ENCODE measurements around the gene SSU72.
"Not testable (repeated sequence)": the region's sequence is repeated elsewhere in the genome, so short reads cannot be mapped to it uniquely, and the experiment has no call there.

The SSU72 gene

DNA sequence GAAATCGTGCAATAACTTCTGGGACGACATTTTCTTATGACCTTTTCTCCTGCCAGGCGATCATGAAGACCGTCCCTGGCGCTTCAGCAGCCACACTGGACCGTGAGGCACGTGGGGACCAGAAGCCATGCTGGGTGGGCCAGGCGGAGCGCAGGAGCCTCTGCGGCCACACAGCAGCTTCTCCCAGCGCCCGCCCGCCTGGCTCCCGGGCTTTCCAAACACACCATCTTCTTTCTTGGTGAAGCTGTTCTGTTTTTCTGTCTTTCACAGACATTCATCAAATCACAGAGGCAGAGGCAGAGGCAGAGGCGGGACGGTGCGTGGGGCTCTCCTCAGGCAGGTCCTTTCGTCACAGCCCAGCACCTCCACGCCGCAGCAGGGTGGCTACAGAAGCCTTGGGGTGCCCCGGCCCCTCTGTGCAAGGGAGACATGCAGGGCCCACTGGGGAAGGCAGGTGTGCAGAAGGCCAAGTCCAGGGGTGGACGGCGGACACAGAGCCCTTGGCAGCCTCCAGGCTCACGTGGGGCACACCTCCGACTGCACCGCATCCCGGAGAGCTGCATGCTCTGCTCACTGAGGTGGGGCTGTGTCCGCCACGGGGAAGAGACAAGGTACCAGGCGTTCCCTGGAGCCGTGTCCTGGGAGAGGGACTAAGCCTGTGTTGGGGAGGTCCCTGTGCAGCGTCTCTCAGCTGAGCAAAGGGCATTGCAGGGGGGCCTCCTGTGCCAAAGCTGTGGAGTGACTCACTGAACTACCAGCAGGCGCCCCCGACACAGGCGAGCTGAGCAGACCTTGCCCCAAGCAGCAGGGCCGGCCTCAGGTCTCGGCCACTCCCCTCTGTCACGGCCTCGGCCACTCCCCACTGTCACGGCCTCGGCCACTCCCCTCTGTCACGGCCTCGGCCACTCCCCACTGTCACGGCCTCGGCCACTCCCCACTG is 31.6 kb downstream of the SSU72 start:
- no peak for DNase-seq (ENCODE audit: low read depth, low spot score)

DNA sequence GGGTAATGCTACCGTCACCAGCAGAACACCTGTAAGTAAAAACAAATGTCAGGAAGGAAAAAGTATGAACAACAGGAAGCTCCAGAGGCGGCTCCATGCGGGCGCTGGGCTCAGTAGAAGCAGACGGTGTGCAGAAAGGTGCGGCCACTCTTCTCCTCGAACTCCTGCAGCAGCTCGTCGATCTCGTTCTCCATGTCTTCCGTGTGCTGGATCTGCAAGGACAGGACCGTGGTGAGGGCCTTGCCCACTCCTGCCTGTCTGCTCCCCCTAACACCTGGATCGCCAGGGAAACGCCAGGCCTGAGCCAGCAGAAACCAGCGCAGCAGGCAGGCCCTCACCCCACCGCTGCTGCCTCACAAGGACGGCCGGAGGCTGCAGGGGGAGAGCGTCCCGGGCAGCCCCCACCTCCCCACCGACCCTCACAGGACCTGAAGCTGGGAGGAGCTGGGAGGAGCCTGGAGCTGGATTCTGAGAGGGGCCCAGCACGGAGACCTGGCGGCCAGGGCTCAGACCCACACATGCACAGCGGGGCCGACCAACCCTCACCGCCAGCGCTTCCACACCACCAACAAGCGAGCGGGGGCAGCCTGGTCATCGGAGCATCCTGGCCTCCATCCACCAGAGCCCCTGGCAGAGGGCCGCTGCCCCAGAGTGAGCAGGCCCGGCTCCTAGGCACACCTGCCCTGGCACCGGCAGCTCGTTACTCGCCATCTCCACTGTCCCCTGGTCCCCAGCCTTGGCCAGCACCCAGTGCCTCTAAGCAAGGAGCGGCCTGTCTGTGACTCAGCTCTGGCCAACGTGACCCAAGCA is 32.5 kb downstream of the SSU72 start:
- no peak for DNase-seq (ENCODE audit: low read depth, low spot score)

DNA sequence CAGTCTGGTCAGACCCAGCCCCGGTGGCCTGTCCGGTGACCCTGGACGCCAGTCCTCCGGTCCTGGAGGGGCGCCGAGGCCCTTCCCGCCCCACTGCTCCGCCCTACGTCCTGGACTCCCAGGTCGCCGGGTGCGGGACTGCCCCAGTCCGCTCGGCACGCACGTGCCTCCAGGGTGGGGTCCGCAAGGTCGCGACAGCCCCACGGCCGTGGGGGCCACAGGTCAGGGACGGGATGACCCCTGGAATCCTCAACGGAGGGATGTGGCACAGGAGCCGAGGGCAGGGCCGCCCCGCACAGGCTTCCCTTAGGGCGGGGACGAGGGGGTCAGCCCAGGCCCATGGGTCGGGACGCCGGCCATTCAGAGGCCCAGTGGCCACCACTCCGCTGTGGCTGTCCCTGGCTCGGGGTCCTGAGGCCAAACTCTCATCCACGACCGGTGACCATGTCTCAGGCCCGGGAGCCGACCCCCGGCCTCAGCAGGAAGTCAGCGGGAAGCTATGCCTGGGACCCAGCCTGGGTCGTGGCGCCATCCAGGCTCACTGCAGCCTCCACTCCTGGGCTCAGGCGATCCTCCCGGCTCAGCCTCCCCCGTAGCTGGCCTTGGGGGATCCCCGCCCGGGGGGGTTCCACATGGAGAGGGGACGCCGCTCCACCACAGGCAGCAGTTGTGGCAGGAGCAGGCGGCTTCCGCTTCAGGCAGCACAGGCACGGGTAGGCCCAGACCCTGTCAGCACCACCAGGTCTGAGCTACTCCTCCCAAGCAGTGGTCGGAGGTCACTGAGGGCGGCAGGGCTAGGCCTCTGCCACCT is 33.6 kb downstream of the SSU72 start:
- no peak for DNase-seq (ENCODE audit: low read depth, low spot score)

DNA sequence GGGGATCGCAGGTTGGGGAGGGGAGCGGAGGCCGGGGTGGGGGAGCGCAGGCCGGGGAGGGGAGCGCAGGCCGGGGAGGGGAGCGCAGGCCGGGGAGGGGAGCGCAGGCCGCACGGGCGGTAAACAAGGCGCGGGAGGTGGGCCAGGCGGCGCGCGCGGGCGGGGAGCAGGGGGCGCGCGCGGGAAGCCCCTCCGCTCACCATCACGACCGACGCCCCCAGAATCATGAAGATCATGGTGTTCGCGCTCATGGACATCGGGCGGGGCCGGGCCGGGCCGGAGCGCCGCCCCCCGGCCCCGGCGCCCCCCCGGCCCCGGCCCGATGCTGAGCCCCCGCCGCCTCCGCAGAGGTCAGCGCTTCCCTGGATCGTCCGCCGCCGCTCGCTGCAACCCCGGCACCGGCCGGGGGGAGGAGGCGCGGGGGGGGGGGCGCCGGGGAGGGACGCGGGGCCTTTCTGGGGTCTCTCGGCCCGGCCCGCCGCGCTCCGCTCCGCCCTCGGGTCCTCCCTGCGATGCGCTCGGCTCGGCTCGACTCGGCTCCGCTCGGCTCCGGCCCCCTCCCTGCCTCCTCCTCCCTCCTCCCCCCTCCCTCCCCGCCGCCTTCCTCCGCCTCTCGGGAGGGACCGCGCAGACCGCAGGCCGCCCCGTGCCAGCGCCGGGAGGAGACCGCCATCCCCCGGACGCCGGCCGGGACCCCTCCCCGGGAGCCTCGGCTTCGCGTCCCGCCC is 34.4 kb downstream of the SSU72 start, which contains the start of gene TMEM240:
TMEM240 (minus strand) TSS at position 535 of the 728 bp plus-strand sequence; CDS start at position 257, 278 bp downstream.
- peak; percentile 31 for DNase-seq (ENCODE audit: low read depth, low spot score)

DNA sequence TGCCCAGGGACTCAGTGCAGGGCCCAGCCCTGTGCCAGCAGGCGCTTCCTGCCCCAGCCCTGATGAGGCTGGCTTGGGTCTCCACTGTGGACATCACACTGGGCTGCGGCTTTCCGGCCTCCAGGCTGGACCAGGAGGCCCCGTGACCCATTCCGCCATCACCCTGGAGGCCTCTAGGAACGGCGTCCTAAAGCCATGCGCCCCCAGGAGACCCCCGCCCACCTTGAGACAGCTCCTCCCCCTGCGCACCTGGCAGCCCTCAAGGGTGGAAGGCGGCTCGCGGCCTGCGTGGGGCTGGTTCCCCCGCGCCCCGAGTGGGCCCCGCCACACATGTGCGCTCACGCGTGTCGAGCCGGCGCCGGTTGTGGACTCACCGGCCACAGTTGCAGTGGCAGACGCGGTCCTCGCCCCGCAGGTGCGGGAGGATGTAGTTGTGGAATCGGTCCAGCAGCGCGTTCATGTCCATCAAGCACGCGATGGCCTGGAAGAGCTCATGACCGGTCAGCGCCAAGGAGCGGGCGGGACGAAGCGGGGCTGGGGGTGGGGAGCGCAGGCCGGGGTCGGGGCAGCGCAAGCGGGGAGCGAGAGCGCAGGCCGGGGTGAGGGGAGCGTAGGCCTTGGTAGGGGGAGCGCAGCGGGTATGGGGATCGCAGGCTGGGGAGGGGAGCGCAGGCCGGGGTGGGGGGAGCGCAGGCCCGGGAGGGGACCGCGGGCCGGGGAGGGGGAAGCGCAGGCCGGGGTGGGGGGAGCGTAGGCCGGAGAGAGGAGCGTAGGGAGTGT is 35.2 kb downstream of the SSU72 start:
- no peak for DNase-seq (ENCODE audit: low read depth, low spot score)

DNA sequence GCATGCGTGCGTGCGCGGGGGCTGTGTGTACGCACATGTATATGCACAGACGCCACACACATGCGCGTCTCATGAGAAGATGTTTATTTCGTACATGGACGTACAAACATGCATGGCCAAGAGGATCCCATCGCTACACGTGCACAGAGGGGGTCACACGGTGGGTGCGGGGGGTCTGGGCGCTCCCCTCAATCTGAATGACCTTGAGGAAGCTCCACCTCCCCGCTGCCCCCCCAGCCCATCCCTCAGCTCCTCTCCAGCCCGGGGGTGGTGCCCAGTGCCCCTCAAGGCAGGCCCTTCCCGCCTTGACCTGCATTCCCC is 35.7 kb downstream of the SSU72 start:
- no peak for DNase-seq (ENCODE audit: low read depth, low spot score)

DNA sequence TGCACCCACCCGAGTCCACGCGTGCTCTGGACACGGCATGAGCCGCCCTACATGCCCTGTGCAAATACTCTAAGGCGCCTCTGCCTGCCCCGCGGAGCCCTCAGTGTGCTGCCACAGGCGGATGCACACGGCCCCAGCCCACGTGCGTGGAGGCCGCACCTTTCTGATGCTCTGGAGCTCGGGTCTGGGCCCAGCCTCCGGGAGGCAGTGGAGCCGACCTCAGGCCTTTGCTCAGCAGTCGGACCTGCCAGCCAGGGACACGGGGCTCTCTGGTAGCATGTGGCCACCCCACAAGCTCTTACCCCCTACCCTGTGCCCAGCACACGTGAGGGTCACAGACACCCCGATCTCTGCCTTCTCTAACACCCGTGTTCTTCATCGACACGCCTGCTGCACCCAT is 36.3 kb downstream of the SSU72 start:
- no peak for DNase-seq (ENCODE audit: low read depth, low spot score)

DNA sequence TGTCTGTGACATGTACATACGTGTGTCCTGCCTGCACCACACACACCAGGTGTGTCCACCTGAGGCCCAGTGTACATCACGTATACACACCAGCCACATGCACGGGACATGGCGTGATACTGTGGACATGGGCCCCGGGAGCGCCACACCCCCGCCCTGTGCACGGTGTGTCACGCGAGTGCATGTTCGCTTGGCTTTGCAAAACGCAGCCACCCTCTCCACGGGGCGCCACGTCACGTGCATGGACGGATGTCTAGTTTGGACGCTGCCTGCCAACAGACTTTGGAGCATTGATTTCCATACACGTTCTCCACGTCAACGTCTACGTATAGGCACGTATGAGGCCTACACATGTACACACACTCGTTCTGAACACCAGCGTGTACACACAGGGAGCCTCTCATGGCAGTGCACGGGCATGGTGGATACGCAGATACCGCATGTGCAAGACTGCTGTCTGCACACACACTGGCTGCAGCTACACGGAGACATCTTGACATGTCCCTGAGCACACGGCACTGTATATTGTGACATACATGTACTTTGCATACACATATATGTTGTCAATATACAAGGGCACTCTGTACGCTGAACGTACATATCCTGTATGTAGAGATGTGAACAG is 36.9 kb downstream of the SSU72 start:
- no peak for DNase-seq (ENCODE audit: low read depth, low spot score)

DNA sequence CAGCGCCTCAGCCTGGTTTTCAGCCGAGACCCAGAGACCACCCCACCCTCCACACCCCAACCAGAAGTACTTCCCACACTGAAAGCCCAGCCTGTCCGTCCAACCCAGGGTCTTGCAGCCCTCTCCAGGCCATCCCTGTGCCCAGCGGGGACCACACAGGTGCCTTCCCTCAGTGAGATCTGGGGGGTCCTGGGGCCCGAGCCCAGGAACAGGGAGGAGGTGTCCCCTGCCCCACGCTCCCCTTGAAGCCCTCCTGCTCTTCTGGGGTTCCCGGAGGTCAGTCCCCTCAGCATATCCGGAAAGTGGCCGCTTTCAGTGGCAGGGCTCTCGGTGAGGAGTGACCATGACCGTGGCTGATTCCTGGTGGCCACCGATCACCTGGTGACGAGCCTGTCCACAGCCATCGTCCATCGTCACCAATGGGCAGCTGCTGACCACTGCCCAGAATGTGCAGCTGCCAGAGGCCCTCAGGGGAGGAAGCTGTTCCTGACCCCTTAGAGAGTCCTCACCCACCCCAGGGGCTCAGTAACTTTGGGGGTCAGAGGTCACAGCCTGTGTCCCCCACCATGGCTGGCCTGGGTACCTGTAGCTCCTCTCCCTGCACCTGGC is 37.6 kb downstream of the SSU72 start:
- no peak for DNase-seq (ENCODE audit: low read depth, low spot score)

DNA sequence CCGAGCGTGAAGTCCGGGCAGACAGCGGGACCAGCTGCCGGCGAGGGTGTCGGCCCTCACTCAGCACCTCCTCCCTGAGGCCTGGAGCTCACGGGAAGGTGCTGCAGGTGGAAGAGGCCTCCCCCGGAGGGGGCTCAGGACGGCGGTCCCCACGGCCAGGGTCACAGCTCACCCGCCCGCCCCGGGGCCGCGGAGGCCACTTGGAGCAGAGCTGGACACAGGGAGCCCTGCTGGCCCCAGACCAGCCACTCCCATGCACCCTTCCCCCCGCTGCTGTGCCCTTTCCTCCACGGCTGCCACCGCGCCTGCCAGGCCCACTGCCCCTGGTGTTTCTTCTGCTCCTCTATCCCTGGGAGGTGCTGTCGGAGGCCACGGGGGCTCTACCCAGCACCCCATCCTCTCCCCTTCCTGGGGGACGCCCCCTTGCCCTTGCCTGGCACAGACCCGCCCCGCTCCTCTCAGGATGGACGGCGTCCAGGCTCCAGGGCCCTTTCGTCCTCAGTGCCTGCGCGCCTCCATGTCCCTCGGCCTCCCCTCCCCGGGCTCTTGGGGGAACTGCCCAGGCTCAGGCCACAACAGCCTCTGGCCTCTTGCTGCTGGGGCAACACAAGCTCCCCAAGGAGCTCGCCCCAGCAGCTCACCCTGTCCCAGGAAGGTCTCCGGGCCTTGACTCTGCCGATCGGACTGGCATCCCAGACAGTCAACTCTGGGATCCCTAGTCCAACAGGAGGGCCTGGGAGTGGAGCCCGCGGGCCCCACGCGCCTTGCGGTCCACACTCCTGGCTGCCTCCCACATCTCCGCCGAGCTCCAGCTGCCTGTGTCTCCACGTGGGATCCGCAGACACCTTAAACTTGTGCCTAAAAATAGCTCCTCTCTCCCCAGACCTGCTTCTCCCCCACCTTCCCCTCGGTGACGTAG is 38.4 kb downstream of the SSU72 start:
- no peak for DNase-seq (ENCODE audit: low read depth, low spot score)

DNA sequence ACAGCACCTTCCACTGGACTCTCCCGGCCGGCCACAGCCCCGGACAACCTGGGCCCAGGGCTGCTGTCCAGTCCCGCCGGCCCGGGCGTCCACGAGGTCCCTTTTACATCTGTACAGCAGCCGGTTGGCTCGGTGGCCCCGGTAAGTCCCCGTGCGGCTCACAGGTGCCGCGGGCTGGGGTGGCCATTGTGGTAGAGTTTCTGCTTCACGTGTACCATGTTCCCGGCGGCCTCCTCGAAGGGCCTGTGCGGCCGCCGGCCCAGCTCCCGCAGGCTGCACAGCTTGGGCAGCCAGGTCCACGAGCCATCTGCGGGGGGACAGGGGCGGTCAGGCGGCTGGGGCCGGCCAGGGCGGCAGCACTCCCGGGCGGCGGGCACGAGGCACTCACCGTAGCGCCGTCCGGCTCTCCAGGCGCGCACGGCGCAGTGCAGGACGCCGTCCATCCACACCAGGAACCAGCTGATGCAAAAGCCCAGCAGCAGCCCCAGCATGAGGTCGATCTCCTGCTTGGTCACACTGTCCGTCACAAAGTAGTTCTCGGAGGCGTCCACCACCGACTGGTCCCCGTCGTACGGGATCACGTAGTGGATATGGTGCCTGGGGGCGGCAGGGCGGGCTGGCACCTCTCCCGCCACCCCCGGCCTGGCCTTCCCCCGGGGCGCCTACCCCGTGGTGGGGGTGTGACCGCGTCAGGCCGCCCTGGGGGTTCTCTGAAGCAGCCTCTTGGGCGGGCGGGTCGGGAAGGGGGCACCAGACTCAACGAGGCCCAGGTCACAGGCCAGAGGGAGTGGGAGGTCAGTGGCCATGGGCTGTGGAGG is 39.3 kb downstream of the SSU72 start:
- DNase-seq (ENCODE audit: low read depth, low spot score): no peak

DNA sequence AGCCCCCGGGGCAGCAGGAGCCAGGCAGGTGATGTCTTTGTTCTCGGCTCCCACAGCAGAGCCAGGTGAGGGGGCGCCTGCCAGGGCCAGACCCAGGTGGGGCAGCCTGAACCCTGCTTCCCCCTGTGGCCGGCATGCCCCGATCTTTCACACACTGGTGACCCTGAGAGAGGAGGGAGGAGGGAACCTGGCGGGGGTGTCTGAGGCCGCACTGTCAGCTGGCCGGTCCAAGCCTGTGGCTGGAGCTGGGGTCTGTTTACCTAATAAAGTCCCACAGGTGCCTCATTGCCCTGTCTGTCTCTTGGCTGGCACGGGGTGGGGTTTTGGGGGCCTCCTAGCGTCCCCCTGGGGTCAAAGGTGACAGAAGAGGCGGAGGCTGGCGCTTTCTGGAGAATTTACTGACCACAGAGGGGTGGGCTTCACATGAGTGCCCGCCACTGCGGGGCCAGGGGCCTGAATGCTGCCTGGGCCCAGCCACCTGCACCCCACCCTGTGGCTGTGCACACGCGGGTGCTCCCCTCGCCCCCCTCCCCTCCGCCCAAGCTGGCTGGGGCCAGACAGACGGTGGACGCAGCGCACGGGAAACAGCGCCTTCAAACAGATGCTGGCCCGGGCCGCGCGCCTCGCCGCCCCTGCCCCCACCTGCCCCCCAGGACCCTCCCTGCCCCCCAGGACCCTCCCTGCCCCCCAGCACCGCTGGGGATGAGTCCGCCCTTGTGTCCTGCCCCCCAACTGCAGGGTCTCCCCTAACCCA is 40.1 kb downstream of the SSU72 start:
- no peak for DNase-seq (ENCODE audit: low read depth, low spot score)

DNA sequence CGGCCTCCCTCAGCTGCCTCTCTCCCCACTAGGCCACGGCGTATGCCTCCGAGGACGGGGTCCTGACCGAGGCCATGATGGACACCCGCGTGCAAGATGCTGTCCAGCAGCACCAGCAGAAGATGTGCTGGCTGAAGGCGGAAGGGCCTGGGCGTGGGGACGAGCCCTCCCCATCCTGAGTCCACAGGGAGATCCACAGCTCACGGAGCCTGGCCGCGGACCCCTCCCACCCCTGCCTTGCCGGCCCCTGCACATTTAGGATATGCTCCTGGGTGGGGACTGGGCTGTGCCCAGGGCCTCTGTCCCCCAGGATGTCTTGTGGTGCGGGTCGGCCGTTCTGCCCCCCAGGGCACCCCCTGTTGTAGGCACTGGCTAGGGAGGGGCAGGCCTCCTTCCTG is 40.8 kb downstream of the SSU72 start:
- not testable (repeated sequence) for DNase-seq (ENCODE audit: low read depth, low spot score)

DNA sequence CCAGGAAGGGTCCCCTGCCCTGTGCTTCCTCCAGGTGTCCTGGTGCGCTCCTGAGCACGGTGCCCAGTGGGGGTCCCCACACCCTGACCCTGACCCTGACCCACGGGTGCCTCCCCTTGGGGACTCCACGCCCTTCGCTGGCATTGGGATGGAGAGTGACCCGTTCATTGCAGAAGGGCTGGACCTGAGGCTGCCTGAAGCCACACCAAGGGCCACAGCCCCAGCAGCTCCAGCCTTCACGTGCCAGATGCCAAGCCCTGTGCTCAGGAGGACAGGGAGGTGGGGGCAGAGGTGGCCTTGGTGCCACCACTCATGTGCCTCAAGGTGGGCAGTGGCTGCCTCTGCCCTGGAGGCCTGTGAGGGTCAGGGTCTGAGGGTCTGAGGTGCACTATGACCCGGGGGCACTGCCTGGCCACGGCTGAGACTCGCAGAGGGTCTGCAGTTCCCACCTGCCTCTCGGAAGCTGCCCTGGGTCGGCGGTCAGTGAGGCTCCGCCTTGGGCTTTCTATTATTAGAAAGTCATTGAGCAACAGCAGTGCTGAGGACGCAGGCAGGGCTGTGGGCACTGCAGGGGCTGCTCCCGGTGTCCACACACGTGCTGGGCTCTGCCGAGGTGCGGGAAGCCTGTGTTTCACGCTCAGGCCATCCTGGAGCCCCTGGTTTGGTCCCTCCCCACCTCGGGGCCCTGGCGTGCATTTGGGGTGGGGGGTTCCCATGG is 41.3 kb downstream of the SSU72 start:
- DNase-seq (ENCODE audit: low read depth, low spot score): not testable (repeated sequence)

DNA sequence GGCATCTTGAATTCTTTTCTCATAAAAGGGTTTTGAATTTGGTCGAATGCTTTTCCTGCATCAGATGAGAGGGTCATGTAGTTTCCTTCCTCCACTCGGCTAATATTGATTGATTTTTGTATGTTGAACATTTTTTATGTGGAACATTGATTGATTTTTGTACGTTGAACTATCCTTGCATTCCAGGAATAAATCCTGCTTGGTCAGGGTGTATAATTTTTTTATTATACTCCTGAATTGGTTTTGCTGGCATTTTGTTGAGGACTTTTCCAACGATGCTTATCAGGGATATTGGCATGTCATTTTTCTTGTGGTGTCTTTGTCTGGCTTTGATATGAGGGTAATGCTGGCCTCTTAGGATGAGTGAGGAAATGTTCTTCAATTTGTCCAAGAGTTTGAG is 42.7 kb downstream of the SSU72 start:
- no peak for DNase-seq (ENCODE audit: low read depth, low spot score)

DNA sequence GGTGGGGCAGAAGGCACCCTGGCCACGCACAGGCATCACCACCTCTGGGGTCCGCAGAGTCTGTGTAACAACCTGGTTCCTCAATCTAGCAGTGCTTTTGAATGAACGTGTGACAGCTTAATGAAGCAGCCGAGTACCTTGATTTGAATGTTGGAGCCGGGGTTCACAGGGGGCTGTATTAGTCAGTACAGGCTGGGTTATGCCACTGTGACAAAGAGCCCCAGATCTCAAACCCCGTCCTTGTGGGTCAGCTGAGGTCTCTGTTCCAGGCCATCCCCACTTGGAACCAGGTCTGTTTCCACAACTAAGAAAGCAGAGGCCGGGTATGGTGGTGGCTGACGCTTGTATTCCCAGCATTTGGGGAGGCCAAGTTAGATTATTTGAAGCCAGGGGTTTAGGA is 44.7 kb downstream of the SSU72 start:
- no peak for DNase-seq (ENCODE audit: low read depth, low spot score)

Data from smooth muscle cell of the brain vasculature (primary cell).